Measurements from ENCODE around the gene PDZD7. TPM values are rescaled to one million over a fixed set of nuclear protein-coding genes. Genes with fewer than 3 reads are reported as not detected.

The PDZD7 gene
- total RNA-seq, 2 experiments from 2014 or later, result 1.7 to 3.1 TPM

DNA sequence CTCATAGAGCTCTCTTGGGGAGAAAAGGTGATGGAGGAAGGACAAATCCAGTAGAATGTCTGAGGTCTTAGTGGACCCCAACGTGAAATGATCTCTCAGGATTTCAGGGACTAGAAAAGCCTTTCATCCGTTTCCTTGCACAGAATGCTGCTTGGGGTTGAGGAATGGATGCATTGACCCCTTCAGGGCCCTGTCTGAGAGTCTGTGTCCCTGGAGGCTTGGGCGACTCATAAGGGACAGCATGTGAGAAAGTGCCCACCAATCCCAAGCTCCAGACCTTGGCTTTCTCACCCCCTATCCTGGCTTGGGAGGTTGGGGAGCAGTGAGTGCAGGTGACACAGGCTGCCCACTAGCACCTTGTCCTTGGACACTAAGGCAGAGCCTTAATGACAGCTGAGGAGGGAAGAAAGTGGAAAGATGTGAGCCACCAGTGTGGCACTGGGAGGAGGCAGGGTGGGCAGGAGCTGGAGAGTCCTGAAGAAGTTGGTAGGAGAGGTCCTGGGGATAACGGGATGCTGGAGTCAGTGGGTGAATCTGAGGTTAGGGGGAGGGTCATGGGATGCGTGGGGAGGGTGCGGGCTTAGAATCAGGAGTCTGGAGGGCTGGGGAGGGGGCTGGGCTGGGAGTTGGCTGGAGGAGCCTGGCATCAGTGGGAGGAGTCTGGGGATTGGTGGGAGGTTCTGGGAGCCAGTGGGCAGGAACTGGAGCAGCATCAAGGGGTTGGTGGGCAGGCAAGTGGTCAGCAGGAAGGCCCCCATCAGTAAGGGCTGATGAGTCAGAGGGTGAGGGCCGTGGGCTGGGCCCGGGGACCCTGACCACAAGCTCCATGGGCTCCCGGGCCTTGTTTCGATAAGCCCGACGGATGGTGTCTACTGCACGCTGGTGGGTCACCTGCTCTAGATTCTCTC lies 22.8 kb downstream of the PDZD7 start:
- POLR2A ChIA-PET, result no interaction called here
- Mint-ChIP-seq H3K9me3 (no peaks in the 10 kb centered on the region), H3K36me3 (ENCODE audit: low read depth) (no peaks in the 10 kb centered on the region), H3K27ac (no peak overlapping the region), H3K4me3 (no peak overlapping the region), H3K27me3 (peaks cover 3% of the 10 kb centered on the region), H3K4me1 (ENCODE audit: low read depth) (peaks cover 6% of the 10 kb centered on the region)
- no peaks in the 10 kb centered on the region for H3K27me3 ChIP-seq (ENCODE audit: control insufficient read depth in 1 of 2, insufficient read depth in 2 of 2, low read length in 2 of 2)
- H3K27ac ChIP-seq (ENCODE audit: low read depth in 1 of 2, low read length in 2 of 2), result no peak overlapping the region
- DNase-seq, result no peak
- H3K36me3 ChIP-seq (ENCODE audit: insufficient read depth, low read length), result peaks cover 8% of the 10 kb centered on the region
- intact Hi-C loops (cut with DNase I, micrococcal nuclease), result no loop called here
- no peak overlapping the region for H3K4me3 ChIP-seq (ENCODE audit: low read length)
- H3K9me3 ChIP-seq (ENCODE audit: control insufficient read depth in 1 of 2, insufficient read depth in 1 of 2, low read length in 2 of 2), result no peaks in the 10 kb centered on the region
- CTCF ChIA-PET, result interaction anchor here (1.5 kb wide), 1 partner anchor 10 kb away, joined by 5 read pairs; no protein-coding TSS in a partner anchor
- peaks cover 8% of the 10 kb centered on the region for H3K4me1 ChIP-seq (ENCODE audit: insufficient read depth, low read length)
- ATAC-seq (ENCODE audit: poor library complexity), result no peak
- TF ChIP-seq, protein P1, sequence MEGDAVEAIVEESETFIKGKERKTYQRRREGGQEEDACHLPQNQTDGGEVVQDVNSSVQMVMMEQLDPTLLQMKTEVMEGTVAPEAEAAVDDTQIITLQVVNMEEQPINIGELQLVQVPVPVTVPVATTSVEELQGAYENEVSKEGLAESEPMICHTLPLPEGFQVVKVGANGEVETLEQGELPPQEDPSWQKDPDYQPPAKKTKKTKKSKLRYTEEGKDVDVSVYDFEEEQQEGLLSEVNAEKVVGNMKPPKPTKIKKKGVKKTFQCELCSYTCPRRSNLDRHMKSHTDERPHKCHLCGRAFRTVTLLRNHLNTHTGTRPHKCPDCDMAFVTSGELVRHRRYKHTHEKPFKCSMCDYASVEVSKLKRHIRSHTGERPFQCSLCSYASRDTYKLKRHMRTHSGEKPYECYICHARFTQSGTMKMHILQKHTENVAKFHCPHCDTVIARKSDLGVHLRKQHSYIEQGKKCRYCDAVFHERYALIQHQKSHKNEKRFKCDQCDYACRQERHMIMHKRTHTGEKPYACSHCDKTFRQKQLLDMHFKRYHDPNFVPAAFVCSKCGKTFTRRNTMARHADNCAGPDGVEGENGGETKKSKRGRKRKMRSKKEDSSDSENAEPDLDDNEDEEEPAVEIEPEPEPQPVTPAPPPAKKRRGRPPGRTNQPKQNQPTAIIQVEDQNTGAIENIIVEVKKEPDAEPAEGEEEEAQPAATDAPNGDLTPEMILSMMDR (IDR thresholded peaks at IDR 0.05), result no peak

DNA sequence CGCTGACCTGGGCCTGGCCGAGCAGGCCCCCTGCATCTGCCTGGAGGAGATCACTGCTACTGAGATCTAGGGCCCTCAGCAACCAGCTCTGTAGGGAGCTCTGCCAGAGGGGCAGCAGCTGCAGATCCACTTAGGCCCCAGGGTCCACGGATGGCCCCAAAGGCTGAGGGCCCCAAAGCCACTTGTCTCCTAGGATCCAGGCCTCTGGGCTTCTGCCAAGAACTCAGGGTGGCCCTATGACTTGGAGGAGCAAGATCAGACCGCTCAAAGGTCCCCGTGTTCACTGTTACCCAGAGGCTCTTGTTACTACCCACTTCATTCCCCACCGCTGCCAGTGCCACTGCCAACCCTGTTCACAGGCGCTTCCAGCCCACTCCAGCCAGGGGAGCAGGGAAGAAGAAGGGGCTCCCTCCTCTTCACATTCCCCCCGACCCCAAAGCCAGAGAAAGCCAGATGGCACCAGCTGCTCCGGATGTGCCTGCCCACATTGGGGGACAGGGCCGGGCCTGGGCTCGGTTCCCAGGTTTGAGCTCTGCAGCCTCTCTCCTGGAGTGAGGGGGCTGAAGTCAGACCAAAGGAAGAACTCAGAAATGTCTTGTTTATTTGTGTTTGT lies 23.7 kb downstream of the PDZD7 start:
- H3K9me3 ChIP-seq (ENCODE audit: control insufficient read depth in 1 of 2, insufficient read depth in 1 of 2, low read length in 2 of 2), result no peaks in the 10 kb centered on the region
- Mint-ChIP-seq H3K4me1 (ENCODE audit: low read depth) (no peaks in the 10 kb centered on the region), H3K9me3 (no peaks in the 10 kb centered on the region), H3K27me3 (no peaks in the 10 kb centered on the region), H3K27ac (no peak overlapping the region), H3K4me3 (no peak overlapping the region), H3K36me3 (ENCODE audit: low read depth) (no peaks in the 10 kb centered on the region)
- intact Hi-C loops (cut with DNase I, micrococcal nuclease), result no loop called here
- no peaks in the 10 kb centered on the region for H3K27me3 ChIP-seq (ENCODE audit: control insufficient read depth in 1 of 2, insufficient read depth in 2 of 2, low read length in 2 of 2)
- peaks cover 14% of the 10 kb centered on the region for H3K36me3 ChIP-seq (ENCODE audit: insufficient read depth, low read length)
- H3K4me1 ChIP-seq (ENCODE audit: insufficient read depth, low read length), result no peaks in the 10 kb centered on the region
- no peak for DNase-seq
- CTCF ChIA-PET, result interaction anchor here (1.5 to 1.6 kb wide), 2 partner anchors 9 kb away, joined by 5 read pairs; no protein-coding TSS in a partner anchor
- POLR2A ChIA-PET, result interaction anchor here (1.3 kb wide), 1 partner anchor 10 kb away, joined by 4 read pairs; no protein-coding TSS in a partner anchor
- ATAC-seq (ENCODE audit: poor library complexity), result no peak
- TF ChIP-seq, protein P1 (IDR thresholded peaks at IDR 0.05), result no peak
- no peak overlapping the region for H3K27ac ChIP-seq (ENCODE audit: low read depth in 1 of 2, low read length in 2 of 2)
- no peak overlapping the region for H3K4me3 ChIP-seq (ENCODE audit: low read length)

DNA sequence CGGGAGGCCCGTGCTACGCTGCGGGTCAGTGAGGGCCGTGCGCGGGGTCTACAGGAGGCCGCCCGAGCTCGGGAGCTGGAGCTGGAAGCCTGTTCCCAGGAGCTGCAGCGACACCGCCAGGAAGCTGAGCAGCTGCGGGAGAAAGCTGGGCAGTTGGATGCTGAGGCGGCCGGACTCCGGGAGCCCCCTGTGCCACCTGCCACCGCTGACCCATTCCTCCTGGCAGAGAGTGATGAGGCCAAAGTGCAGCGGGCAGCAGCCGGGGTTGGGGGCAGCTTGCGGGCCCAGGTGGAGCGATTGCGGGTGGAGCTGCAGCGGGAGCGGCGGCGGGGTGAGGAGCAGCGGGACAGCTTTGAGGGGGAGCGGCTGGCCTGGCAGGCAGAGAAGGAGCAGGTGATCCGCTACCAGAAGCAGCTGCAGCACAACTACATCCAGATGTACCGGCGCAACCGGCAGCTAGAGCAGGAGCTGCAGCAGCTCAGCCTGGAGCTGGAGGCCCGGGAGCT lies 24.3 kb downstream of the PDZD7 start:
- H3K4me1 Mint-ChIP-seq (ENCODE audit: low read depth), result no peaks in the 10 kb centered on the region

More for the DNA sequence above, 24.3 kb downstream of the PDZD7 start:
- ATAC-seq (ENCODE audit: poor library complexity) (no peak), DNase-seq (no peak)
- H3K4me3 Mint-ChIP-seq, result no peak overlapping the region
- intact Hi-C loops (cut with DNase I, micrococcal nuclease), result no loop called here
- TF ChIP-seq, protein P1 (IDR thresholded peaks at IDR 0.05), result no peak
- H3K9me3 ChIP-seq (ENCODE audit: control insufficient read depth in 1 of 2, insufficient read depth in 1 of 2, low read length in 2 of 2), result no peaks in the 10 kb centered on the region
- ChIA-PET POLR2A (interaction anchor here (1.3 kb wide), 1 partner anchor 10 kb away, joined by 4 read pairs; no protein-coding TSS in a partner anchor), CTCF (interaction anchor here (1.6 kb wide), 1 partner anchor 8 kb away, joined by 5 read pairs; no protein-coding TSS in a partner anchor)
- H3K4me1 ChIP-seq (ENCODE audit: insufficient read depth, low read length), result no peaks in the 10 kb centered on the region
- no peaks in the 10 kb centered on the region for H3K36me3 Mint-ChIP-seq (ENCODE audit: low read depth)
- no peaks in the 10 kb centered on the region for H3K27me3 ChIP-seq (ENCODE audit: control insufficient read depth in 1 of 2, insufficient read depth in 2 of 2, low read length in 2 of 2)
- H3K27ac Mint-ChIP-seq, result no peak overlapping the region
- no peaks in the 10 kb centered on the region for H3K9me3 Mint-ChIP-seq
- peaks cover 14% of the 10 kb centered on the region for H3K36me3 ChIP-seq (ENCODE audit: insufficient read depth, low read length)
- no peaks in the 10 kb centered on the region for H3K27me3 Mint-ChIP-seq
- H3K4me3 ChIP-seq (ENCODE audit: low read length), result no peak overlapping the region
- no peak overlapping the region for H3K27ac ChIP-seq (ENCODE audit: low read depth in 1 of 2, low read length in 2 of 2)

Data from CD4-positive, alpha-beta T cell (primary cell).